ENCODE measurements around the gene RBCK1.
"Not testable (repeated sequence)": the region's sequence is repeated elsewhere in the genome, so short reads cannot be mapped to it uniquely, and the experiment has no call there.

The RBCK1 gene

DNA sequence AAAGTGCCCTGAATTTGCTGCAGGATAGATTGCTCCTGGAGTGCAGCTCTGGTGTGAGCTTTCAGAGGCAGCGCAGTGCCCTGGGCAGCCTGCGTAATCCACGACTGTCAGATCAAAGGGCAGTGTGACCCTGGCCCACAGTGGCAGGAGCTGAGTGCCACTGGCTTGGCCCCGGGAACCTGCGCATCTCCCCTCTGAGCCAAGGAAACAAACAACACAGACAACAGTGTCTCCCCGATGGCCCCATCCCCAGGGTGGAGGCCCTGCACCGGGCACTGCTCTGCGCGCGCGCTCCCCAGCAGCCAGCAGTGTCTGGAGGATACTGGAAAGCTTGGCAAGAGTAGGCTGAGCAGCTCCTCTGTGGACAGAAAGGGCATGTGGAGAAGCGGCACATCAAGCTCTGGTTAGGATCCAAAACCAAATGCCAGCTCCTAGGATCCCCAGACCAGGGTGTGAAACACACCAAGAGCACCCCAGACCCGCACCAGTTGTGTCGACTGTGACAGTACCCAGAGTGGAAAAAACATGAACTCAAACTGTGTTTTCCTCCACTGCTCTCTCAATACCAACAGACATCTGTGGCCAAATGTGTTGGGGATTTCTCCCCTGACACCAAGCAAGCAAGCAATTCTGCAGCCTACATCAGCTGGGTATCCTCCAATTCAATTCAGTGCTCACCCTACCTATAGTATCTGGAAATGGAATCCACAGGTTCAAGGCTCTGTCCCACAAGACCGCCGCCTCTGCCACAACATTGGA, 26.7 kb downstream of the RBCK1 start:
- DNase-seq (ENCODE audit: low spot score) = no peak

DNA sequence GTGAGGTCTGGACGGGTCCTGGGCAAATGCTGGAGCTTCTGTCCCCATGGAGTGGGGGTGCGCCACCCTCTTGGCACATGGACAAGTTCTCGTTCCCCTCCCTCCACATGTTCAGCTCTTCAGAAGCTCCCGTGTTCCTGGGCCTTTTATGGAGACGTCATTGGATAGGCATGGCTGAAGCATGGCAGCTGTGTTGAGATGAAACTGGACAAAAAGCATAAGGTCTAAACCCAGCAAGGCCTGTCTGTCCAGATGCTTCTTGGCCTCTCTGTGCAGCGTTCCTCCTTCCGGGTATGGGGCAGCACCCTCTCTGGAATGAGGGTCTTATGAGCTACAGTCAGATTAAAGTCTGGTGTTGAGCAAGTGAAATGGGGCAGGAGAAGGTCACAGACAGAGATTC, 27.5 kb downstream of the RBCK1 start:
- DNase-seq (ENCODE audit: low spot score) (no peak), FAIRE-seq (no peak)

More for the DNA sequence above, 26.7 kb downstream of the RBCK1 start:
- no peak for FAIRE-seq

DNA sequence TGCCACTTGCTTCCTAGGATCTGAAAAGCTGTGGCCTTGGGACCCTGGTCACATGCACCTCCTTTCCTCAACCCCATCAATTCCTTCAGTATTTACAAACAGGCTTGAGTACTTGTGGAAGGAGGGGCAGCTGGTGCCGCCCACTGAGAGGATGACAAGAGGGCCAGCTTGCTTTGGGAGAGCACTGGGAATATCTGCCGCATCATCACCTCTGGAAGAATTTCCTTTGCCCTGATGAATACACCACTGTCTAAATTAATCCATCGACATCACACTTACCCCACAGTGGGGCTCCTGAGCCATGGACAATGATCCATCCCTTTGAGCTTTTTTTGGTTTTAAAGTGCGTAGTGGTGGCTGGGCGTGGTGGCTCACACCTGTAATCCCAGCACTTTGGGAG, 28.4 kb downstream of the RBCK1 start:
- FAIRE-seq (no peak), DNase-seq (ENCODE audit: low spot score) (no peak)

DNA sequence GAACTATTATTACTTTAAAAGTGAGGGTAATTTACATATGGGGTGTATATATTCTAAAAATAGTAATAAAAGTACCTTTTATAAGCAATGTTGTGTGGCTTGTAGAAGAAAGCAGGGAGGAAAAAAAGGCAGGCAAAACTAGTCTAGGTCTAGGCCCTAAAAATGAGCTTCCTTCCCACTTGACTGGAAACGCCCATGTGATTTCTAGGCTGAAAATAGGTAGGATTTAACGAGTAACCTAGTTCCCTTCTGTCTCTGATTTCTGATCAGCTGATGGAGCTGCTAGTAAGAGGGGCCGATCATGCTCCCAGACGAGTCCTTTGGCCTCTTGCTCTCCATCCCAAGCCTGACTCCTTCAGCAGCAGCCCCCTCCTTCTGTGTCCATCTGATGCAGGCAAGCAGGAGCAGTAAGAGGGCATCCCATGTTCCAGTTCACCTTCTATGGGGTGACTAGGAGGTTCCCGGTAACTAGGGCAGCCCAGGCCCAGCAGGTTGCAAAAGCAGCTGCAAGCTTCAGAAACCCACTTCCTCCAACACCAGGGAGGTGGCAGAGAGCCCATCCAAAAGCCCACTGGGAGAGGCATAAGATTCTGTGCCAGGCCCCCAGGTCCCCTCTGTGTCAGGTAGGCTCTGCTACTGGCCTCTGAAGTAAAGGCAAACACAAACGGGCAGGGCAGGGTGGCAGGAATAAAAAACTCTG, 29.8 kb downstream of the RBCK1 start:
- DNase-seq (ENCODE audit: low spot score) (no peak), FAIRE-seq (no peak)

DNA sequence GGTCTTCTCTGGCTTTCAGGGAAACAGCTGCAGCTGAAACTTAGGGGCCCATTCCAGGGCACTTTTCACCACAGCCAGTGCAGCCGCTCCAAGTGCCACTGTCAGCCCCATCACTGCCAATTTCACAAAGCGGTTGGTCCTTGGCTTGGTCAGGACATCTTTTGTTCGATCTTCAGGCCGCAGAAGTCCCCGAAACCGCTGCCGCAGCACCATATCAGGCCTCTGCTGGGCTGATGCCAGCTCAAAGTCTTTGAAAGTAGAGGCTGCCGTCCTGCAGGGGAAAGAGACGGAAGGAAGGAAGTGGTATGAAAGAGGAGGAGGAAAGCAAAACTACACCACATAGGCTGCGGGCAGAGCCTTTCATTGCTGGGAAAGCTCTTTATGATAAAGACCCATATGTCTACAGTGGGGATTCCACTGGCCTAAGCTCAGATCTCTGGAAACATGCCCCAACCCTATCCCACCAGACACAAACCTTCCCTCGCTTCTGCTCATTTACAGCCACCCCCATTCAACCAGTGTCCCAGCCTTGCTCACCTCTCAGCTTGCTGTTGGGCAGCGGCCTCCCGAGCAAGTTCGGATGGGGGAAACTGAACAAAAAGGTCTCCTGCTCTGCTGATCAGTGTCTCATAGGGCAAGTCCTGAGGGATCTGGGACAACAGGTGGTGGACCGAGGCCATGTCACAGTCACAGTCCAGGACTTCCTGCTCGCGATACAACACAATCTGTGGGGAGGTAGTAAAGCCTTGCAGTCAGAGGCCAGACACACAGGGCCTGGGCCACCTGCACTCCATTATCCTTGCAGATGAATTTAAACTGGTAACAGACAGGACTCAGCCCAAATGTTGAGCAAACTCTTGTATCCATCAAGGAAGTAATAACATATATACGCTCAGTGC, 30.7 kb downstream of the RBCK1 start:
- DNase-seq (ENCODE audit: low spot score) (no peak), FAIRE-seq (no peak)

DNA sequence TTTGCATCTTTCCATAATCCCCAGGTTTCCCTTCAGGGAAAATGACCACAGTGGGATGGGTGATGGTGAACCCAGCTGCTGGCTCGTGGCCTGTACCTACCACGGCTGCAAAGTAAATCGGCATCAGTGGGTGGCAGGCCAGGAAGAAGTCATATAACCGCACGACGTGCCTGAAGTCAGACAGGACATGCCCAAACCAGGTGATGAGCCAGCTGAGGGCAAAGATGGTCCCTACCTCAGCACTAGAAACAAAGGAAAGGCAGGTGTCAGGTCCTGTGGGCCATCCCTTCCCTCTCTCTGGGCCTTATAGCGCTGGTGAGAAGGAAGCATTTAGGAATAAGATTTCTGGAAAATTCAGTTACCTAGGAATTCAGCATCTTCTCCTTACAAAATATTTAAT, 32.0 kb downstream of the RBCK1 start:
- DNase-seq (ENCODE audit: low spot score) (no peak), FAIRE-seq (no peak)

DNA sequence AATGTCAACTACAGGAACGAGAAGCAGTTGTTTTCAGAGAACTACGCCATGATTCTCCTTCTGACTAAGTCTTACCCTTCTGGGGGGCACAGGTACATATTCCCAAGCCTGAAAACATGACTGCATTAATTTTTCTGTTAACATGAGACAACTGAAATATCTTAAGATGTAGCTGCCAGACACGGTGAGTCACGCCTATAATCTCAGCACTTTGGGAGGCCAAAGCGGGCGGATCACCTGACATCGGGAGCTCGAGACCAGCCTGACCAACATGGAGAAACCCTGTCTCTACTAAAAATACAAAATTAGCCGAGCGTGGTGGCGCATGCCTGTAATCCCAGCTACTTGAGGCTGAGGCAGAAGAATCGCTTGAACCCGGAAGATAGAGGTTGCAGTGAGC, 32.5 kb downstream of the RBCK1 start:
- DNase-seq (ENCODE audit: low spot score) = no peak
- FAIRE-seq = no peak

DNA sequence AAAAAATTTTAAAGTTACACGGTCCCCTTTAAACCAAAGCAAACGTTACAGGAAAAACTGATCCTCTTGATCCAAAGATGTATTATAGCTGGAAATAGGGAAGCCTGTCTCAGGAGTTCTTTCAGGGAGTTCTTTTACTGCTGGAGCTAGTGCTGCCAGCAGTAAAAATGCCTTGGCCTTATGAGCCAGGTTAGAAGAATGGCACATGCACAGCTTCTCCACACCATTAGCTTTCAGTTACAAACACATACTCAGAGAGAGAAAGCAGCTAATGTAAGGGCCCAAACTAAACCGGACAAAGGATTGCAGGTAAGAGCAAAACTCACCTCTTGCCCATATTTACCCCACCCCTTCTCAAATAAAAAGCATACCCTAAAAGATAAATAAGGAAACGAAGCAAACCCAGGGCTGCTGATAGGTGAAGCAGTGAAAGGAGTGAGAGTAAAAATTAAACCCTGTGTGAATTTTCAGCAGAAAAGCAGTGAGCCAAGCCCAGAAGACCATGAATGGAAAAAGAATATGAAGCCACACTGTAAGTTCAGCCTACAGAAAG, 35.2 kb downstream of the RBCK1 start:
- FAIRE-seq (no peak), DNase-seq (ENCODE audit: low spot score) (no peak)

DNA sequence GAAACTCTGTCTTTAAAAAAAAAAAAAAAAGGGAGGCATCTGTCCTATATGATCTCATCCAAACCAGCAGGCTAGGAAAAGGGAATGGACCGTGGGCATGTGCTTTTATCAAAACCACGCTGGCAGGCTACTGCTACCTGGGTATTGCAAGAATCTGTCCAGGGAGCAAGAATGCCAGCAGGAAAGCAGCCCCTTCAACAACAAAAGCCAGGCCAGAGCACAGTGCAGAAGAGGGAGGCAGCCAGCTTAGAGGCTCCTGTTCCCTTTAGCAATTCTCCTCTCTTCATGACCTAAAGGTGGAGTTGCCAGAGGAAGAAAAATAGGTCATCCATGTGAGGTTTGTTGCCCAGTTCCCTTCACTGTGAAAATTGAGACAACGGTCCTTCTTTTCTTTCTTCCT, 36.0 kb downstream of the RBCK1 start:
- DNase-seq (ENCODE audit: low spot score) (no peak), FAIRE-seq (no peak)

DNA sequence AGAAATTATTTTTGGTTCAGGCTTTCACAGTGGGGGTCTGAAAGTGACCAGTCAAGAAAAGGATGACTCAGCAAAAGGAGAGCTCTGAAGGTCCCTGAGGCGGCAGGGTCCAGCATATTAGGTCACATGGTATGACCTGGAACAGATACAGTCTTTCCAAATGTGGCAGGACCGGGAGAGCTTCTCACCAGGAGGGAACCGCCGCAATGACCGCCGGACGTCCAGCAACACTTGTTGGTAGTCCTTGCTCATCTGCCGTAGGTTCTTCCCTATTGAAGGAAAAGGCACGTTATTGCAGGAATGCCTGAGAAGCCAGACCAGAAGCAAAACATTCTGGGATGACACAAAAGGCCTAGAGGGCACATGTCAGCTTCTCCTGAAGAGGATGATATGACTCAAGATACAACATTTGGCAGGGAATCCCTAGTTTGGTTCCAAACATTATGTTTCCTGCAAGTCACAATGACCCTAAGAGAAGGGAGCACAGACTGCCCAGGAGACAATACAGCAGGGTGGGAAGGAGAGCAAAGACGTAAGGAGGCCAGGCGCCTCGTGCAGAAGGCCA, 36.8 kb downstream of the RBCK1 start:
- DNase-seq (ENCODE audit: low spot score) (no peak), FAIRE-seq (no peak)

DNA sequence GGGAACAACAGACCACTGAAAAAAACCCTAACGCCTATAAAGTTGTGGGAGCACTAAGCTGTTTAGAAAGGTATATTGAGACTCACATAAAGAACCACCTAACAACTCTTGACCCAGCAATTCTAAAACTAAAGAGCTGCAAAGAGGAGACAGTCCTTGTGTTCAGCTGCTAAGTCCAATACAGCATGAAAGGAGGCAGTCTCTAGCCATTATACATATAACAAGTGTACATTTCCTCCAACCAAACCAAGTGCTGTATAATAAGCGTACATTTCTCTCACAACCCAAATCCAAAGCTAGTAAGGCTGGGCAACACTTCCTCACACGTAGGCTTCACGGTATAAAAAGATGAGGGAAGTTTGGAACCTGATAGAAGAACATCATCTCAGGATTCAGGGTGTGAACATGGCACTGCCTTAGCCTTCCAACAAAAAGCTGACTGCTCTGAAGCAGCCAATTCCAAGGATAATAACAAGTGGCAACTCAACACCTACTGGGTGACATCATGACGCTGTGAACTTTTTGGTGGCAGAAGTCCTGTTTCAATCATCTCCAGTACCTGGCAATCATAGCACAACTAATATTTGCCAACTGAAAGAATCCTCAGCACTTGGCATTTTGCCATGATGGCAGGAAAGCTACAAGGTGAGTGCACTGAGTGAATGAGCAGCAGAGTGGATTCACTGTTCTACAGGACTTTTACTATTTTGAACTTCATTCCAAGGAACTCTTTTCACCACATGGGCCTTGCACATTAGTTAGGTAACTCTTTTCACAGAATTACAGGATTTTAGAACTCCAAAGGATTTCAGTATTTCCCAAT, 37.6 kb downstream of the RBCK1 start:
- DNase-seq (ENCODE audit: low spot score) (no peak), FAIRE-seq (no peak)

DNA sequence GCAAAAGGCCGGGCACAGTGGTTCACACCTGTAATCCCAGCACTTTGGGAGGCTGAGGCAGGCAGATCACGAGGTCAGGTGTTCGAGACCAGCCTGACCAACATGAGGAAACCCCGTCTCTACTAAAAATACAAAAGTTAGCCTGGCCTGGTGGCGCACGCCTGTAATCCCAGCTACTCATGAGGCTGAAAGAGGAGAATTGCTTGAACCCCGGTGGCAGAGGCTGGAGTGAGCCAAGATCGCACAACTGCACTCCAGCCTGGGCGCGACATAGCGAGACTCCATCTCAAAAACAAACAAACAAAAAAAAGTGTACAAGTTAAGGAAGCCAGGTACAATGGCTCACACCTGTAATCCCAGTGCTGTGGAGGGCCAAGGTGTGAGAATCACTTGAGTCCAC, 43.9 kb downstream of the RBCK1 start:
- FAIRE-seq; DNase-seq (ENCODE audit: low spot score): not testable (repeated sequence)

DNA sequence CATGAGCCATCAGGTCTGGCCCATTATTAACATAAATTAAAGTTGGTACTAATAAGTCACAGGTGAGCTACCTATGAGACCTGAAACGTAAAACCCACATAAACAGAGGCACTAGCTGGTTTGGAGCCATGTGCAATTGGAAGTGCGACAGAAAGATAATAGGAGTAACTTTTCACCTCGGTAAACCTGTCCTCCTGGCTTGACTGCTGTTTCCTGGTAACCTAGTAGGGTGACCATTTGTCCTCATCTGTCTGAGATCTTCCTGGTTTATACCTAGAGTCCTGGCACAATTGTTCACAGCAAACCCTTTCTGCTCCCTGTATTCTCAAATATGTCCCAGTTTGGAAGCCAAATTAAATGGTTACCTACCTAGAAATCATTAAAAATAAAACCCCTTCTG, 46.9 kb downstream of the RBCK1 start:
- no peak for DNase-seq (ENCODE audit: low spot score)
- no peak for FAIRE-seq

DNA sequence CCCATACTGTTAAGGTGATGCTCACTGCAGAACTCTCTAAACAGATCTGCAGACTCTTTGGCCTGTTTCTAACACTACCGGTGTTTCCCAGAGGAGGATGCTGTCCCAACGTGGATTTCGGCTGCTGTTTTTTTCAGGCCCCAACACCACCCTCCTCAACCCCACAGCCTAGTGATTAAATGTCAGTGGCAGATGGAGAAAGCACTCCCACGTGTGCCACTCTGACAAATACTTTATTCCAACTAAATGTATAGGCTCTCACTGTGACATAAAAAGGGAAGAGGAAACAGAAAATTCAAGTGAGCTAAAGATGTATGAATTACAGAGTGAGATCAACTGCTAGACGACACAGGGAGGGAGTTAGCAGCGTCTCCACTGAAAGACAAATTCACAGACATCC, 50.7 kb downstream of the RBCK1 start:
- no peak for FAIRE-seq
- DNase-seq (ENCODE audit: low spot score) = no peak

DNA sequence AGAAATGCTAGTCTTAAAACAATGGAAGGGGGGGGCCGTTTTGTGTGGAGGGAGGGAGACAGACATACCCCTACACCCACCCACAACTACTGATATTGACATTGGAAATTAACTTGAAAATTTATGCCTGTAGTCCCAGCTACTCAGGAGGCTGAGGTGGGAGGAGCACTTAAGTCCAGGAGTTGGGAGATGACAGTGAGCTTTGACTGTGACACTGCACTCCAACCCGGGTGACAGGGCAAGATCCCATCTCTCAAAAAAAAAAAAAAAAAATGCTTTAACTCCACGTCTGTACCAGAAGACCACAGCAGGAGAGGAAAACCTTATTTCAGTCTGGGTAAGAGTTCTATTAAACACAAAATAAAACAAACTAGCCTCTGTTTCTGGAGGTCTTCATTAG, 52.1 kb downstream of the RBCK1 start:
- no peak for FAIRE-seq
- no peak for DNase-seq (ENCODE audit: low spot score)

DNA sequence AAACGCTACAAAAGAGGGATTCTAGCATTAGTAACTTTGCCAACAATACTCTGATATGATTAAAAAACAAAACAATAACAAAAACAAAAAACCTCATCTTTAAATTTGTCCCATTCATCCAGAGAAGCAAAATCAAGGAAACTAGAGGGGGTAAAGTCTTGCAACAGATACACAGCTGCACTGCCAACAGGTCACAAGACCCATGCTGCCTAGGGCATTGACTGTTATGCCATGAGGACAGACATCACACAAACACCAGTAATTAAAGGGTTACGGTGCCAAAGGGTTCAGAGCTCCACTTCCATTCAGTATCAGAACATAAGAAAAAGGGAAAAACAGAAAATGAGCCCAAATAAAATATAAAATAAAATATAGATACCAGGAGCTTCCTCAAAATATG, 52.6 kb downstream of the RBCK1 start:
- DNase-seq (ENCODE audit: low spot score) (no peak), FAIRE-seq (no peak)

DNA sequence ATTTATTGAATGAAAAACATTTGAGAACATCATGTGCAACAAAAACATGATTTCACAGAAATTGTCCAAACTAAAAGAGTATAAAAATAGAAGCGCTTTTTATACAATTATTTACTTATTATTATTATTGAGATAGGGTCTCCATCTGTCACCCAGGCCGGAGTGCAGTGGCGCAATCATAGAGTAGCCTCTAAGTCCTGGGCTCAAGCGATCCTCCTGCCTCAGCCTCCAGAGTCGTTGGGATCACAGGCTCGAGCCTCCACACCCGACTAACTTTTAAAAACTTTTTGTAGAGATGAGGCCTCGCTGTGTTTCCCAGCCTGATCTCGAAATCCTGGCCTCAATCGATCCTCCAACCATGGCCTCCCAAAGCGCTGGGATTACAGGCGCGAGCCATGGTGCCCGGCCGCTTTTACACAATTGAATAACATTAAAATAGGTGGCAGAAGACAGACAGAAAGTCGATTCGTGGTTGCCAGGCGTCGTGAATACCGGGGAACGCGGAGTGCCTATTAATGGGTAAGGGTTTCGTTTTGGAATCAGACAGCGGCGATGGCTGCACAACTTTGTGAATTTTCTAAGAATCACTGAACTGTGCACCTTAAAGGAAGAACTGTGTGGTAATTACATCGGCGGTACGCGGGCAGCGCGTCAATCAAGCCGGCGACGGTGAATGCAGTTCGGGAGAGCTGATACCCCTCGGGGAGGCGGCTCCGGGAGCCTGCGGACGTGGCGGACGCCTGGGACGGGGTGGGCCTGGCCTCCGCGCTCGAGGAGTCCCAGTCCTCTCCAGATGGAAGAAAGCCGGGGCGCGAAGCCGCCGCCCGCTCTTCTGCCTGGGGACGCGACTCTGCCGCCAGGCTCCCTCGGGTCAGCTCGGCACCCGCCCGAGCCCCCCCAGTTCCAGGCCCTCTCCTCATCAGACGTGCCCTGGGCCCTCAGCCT, 53.4 kb downstream of the RBCK1 start:
- FAIRE-seq (no peak), DNase-seq (ENCODE audit: low spot score) (peak; percentile 59)

DNA sequence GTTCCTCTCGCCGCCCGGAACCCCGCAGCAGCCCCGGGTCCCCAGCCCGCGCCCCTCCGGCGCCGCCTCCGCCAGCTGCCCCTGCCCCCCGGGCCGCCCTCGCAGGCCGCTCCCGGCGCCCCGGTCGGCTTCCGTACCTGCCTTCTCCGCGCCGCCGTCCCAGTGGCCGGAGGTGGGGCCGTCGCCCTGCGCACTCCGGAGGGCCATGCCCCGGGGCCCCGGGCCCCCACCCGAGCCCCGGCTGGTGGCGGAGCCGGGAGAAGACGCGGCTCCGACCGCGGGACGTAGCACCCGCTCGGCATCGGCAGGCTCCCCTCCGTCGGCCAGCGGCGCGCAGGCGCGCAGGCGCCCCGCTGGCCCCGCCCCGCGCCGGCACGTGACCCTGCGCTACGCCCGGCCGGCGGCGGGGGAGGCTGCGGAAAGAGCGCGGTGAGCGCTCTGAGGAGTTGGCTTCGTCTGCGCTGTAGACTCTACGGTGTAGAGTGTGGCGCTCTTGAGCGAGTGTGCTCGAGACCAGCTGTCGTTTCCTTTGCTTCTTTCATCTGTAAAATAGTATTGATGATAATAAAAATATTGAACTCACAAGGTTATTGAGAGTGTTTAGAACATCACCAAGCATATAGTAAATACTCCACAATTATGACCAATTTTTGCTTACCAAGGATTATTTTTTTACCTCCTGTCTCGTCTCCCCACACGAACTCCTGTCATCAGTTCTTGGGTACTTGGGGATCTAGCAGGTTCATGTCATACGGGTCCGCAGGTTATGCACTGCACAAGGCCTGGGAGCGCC, 54.3 kb downstream of the RBCK1 start, which contains the start of gene TBC1D20:
TSS of gene TBC1D20 (minus strand) at position 335 of the 793 bp plus-strand sequence. CDS start at position 207, 128 bp downstream.
- DNase-seq (ENCODE audit: low spot score) (peak; percentile 94), FAIRE-seq (peak; percentile 30)

Measured in urothelium cell line (cell line).